Measurements from ENCODE around the gene DSN1. TPM values are rescaled to one million over a fixed set of nuclear protein-coding genes. Genes with fewer than 3 reads are reported as not detected.

Gene DSN1
- total and polyA plus RNA-seq, 9 of the 15 experiments (the other 6 are each of a cell fraction or from before 2014, with no cell fraction given): 23.3 to 45.3 (median 31.1) TPM

- no peak for DNase-seq (ENCODE audit: extremely low read depth in 1 of 4, low spot score in 3 of 4)
- Histone ChIP-seq H3K9ac (ENCODE audit: insufficient read depth in 1 of 2, low read depth in 2 of 2, low read length in 2 of 2) (no peak overlapping the region), H3K27ac (ENCODE audit: extremely low read depth, low read depth, low read length) (no peak overlapping the region), H3K36me3 (ENCODE audit: control insufficient read depth, insufficient read depth, low read length) (no peaks in the 10 kb centered on the region), H3K79me2 (ENCODE audit: control insufficient read depth, insufficient read depth, low read length) (no peaks in the 10 kb centered on the region), H2AFZ (ENCODE audit: low read depth, low read length) (no peak overlapping the region), H3K9me3 (replicated peaks; ENCODE audit: control insufficient read depth, insufficient read depth, low read depth, low read length) (no peaks in the 10 kb centered on the region), H4K20me1 (replicated peaks; ENCODE audit: control insufficient read depth, insufficient read depth, low read length) (no peaks in the 10 kb centered on the region), H3K4me1 (replicated peaks in 1 of 2; ENCODE audit: control insufficient read depth in 2 of 2, insufficient read depth in 2 of 2, low read length in 2 of 2) (no peaks in the 10 kb centered on the region), H3K4me2 (ENCODE audit: insufficient read depth, low read length) (no peak overlapping the region; the same call in 1 of the 2 replicates), H3K27me3 (ENCODE audit: control insufficient read depth in 2 of 2, insufficient read depth in 2 of 2, low read length in 2 of 2) (no peaks in the 10 kb centered on the region), H3K4me3 (no peak overlapping the region), H3K9me1 (ENCODE audit: control insufficient read depth, insufficient read depth, low read length) (no peaks in the 10 kb centered on the region)
- 33% methylated on average over 5 of the region's 5 CpGs for WGBS (ENCODE audit: insufficient coverage, low coverage, missing lambda C conversion rate)
- FAIRE-seq: no peak
- no TSS peak for BruUV-seq (replicated peaks)
- ATAC-seq: no peak
- in situ Hi-C loops (cut with MboI) (no loop called here), intact Hi-C loops (cut with micrococcal nuclease) (no loop called here)
- ChIA-PET CTCF (ENCODE audit: low intra/inter-chr PET ratio) (no interaction called here), POLR2A (no interaction called here)
- TF ChIP-seq ATF1 (CRISPR knock-in tag; IDR thresholded peaks at IDR 0.05) (no peak), ATF1 (tag; IDR thresholded peaks at IDR 0.05) (no peak), RB1 (IDR thresholded peaks at IDR 0.05; ENCODE audit: low read depth) (no peak), KDM4B (IDR thresholded peaks at IDR 0.05; ENCODE audit: borderline replicate concordance in 2 of 2, low read depth in 1 of 2) (no peak), TEAD1 (CRISPR knock-in tag; IDR thresholded peaks at IDR 0.05) (no peak), HLTF (IDR thresholded peaks at IDR 0.05) (no peak), ZNF79 (CRISPR knock-in tag; IDR thresholded peaks at IDR 0.05; ENCODE audit: low read depth) (no peak), MCM5 (IDR thresholded peaks at IDR 0.05; ENCODE audit: low read depth) (no peak)
Measured at GRCh38 chr20:36709126-36709525, 64.4 kb downstream of the DSN1 start.

DNA sequence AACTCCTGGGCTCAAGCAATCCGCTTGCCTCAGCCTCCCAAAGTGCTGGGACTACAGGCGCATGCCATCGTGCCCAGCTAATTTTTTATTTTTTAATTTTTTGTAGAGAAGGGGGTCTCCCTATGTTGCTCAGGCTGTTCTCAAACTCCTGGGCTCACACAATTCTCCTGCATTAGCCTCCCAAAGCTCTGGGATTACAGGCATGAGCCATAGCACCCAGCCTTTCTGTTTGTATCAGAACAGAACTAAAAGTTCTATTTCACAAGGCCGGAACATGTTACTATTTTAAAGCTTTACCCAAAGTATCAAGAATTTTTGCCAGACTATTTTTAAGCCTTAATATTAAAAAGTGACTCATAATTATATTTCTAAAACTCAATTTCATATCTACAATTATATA, 70.0 kb downstream of the DSN1 start:
- no peak overlapping the region for H3K27ac ChIP-seq (ENCODE audit: extremely low read depth, low read depth, low read length)
- ATAC-seq: no peak
- peaks cover 0 to 7% of the 10 kb centered on the region in 2 experiments; a peak in 4 of 5 replicates for H3K4me1 ChIP-seq (replicated peaks in 1 of 2; ENCODE audit: control insufficient read depth in 2 of 2, insufficient read depth in 2 of 2, low read length in 2 of 2)
- H3K9me1 ChIP-seq (ENCODE audit: control insufficient read depth, insufficient read depth, low read length): no peaks in the 10 kb centered on the region
- no peak for FAIRE-seq
- H3K4me3 ChIP-seq: no peak overlapping the region
- intact Hi-C loops (cut with micrococcal nuclease): no loop called here
- no peaks in the 10 kb centered on the region for H3K9me3 ChIP-seq (replicated peaks; ENCODE audit: control insufficient read depth, insufficient read depth, low read depth, low read length)
- no peak overlapping the region for H3K9ac ChIP-seq (ENCODE audit: insufficient read depth in 1 of 2, low read depth in 2 of 2, low read length in 2 of 2)
- no peaks in the 10 kb centered on the region for H3K79me2 ChIP-seq (ENCODE audit: control insufficient read depth, insufficient read depth, low read length)
- CTCF ChIA-PET (ENCODE audit: low intra/inter-chr PET ratio): interaction anchor here (0.6 kb wide), 1 partner anchor 352 kb away, joined by 3 read pairs; no protein-coding TSS in a partner anchor
- DNase-seq (ENCODE audit: extremely low read depth in 1 of 4, low spot score in 3 of 4): no peak
- in situ Hi-C loops (cut with MboI): no loop called here
- no peaks in the 10 kb centered on the region for H3K27me3 ChIP-seq (ENCODE audit: control insufficient read depth in 2 of 2, insufficient read depth in 2 of 2, low read length in 2 of 2)
- 96% methylated on average over 4 of the region's 4 CpGs for WGBS (ENCODE audit: insufficient coverage, low coverage, missing lambda C conversion rate)
- H3K4me2 ChIP-seq (ENCODE audit: insufficient read depth, low read length): no peak overlapping the region
- H3K36me3 ChIP-seq (ENCODE audit: control insufficient read depth, insufficient read depth, low read length): peaks cover 2% of the 10 kb centered on the region; the same call in 1 of the 3 replicates
- POLR2A ChIA-PET: interaction anchor here (1.1 kb wide), 1 partner anchor 8 kb away, joined by 4 read pairs; no protein-coding TSS in a partner anchor
- H2AFZ ChIP-seq (ENCODE audit: low read depth, low read length): no peak overlapping the region
- no peaks in the 10 kb centered on the region for H4K20me1 ChIP-seq (replicated peaks; ENCODE audit: control insufficient read depth, insufficient read depth, low read length)
- BruUV-seq (replicated peaks): no TSS peak
- TF ChIP-seq PCBP1 (IDR thresholded peaks at IDR 0.05; ENCODE audit: low read depth, low read length, poor library complexity, severe bottlenecking): no peak
- no peak for TF ChIP-seq SMARCE1 (IDR thresholded peaks at IDR 0.05)
- no peak for TF ChIP-seq HNRNPK (IDR thresholded peaks at IDR 0.05; ENCODE audit: low read depth, low read length, poor library complexity, severe bottlenecking)
- no peak for TF ChIP-seq CBFA2T2 (conservative IDR thresholded peaks at IDR 0.05)
- TF ChIP-seq SMARCB1 (IDR thresholded peaks at IDR 0.05; ENCODE audit: insufficient read length, low read depth): no peak
- no peak for TF ChIP-seq U2AF1 (optimal IDR thresholded peaks at IDR 0.05; ENCODE audit: low read depth, low read length)
- TF ChIP-seq TAF7 (tag; IDR thresholded peaks at IDR 0.05): no peak

Data from K562 (cell line).